Left ventricle myocardium inferior (tissue), 1 donor: ENCODE data around the gene PIGZ. TPM values are rescaled to one million over a fixed set of nuclear protein-coding genes. Genes with fewer than 3 reads are reported as not detected.

Experiments
- DNase-seq: peaks from one replicate; pipeline ENCODE4 v3.0.0-alpha.2; 2020
- H3K27ac ChIP-seq: fragments of 200-600 bp; replicated peaks from 2 replicates; pipeline ENCODE4 v1.8.0; 2021
- H3K27me3 ChIP-seq: fragments of 200-600 bp; 2 replicates; pipeline ENCODE4 v1.8.0; 2021; ENCODE audit warnings: low read depth
- H3K36me3 ChIP-seq: fragments of 200-600 bp; 2 replicates; pipeline ENCODE4 v1.8.0; 2021
- H3K4me1 ChIP-seq: fragments of 200-600 bp; 2 replicates; pipeline ENCODE4 v1.8.0; 2021
- H3K4me3 ChIP-seq: fragments of 200-600 bp; 2 replicates; pipeline ENCODE4 v1.8.0; 2021; ENCODE audit warnings: mild to moderate bottlenecking, moderate library complexity
- H3K9me3 ChIP-seq: fragments of 200-600 bp; replicated peaks from 2 replicates; pipeline ENCODE4 v1.8.0; 2021
- intact Hi-C: fragments of 100-400 bp; cut with micrococcal nuclease; formaldehyde crosslinking; loops from one replicate; pipeline ENCODE4 v1.11.0; 2022
- total RNA-seq: library from RNA; stranded (reverse); fragmentation: NEBNext Ultra II Directional; extraction: Animal tissue kit (Norgen Biotek cat#: 25700); gene quantifications from one replicate; pipeline ENCODE4 v1.2.1, GENCODE V29; 2021
- TF ChIP-seq, protein P1 (sequence below): fragments of 200-600 bp; IDR thresholded peaks from 2 replicates; pipeline ENCODE4 v1.8.0; 2021; ENCODE audit warnings: antibody characterized with exemption, mild to moderate bottlenecking, borderline replicate concordance
- donor health status: DM: no; HTN: yes; CAD: no; lungs with severe emphysema.

The PIGZ gene
- total RNA-seq, 1 donor from 2014 or later = 3.7 TPM

- no peak overlapping the region for H3K4me3 ChIP-seq
- no peaks in the 10 kb centered on the region for H3K9me3 ChIP-seq
- no peak for DNase-seq
- intact Hi-C loops = loop anchor here (10.0 kb wide), 1 partner anchor 132 kb away; no protein-coding TSS in a partner anchor
- no peaks in the 10 kb centered on the region for H3K36me3 ChIP-seq
- no peaks in the 10 kb centered on the region for H3K27me3 ChIP-seq
- H3K4me1 ChIP-seq = peaks cover 23% of the 10 kb centered on the region
- H3K27ac ChIP-seq = no peak overlapping the region
- TF ChIP-seq, protein P1, sequence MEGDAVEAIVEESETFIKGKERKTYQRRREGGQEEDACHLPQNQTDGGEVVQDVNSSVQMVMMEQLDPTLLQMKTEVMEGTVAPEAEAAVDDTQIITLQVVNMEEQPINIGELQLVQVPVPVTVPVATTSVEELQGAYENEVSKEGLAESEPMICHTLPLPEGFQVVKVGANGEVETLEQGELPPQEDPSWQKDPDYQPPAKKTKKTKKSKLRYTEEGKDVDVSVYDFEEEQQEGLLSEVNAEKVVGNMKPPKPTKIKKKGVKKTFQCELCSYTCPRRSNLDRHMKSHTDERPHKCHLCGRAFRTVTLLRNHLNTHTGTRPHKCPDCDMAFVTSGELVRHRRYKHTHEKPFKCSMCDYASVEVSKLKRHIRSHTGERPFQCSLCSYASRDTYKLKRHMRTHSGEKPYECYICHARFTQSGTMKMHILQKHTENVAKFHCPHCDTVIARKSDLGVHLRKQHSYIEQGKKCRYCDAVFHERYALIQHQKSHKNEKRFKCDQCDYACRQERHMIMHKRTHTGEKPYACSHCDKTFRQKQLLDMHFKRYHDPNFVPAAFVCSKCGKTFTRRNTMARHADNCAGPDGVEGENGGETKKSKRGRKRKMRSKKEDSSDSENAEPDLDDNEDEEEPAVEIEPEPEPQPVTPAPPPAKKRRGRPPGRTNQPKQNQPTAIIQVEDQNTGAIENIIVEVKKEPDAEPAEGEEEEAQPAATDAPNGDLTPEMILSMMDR = no peak
Measured at GRCh38 chr3:196966526-196967401, 1.9 kb downstream of the PIGZ start.

GRCh38 chr3:196965804-196966173 lies 2.8 kb downstream of the PIGZ start:
- no peak overlapping the region for H3K4me3 ChIP-seq
- TF ChIP-seq, protein P1 = no peak
- no peak for DNase-seq
- H3K27me3 ChIP-seq = no peaks in the 10 kb centered on the region
- no peaks in the 10 kb centered on the region for H3K9me3 ChIP-seq
- H3K4me1 ChIP-seq = peaks cover 23% of the 10 kb centered on the region
- no peak overlapping the region for H3K27ac ChIP-seq
- no peaks in the 10 kb centered on the region for H3K36me3 ChIP-seq
- intact Hi-C loops = loop anchor here (10.0 kb wide), 1 partner anchor 131 kb away; no protein-coding TSS in a partner anchor

- Histone ChIP-seq H3K27me3 (no peaks in the 10 kb centered on the region), H3K27ac (no peak overlapping the region), H3K4me1 (peaks cover 23% of the 10 kb centered on the region), H3K4me3 (no peak overlapping the region), H3K9me3 (no peaks in the 10 kb centered on the region), H3K36me3 (no peaks in the 10 kb centered on the region)
- TF ChIP-seq, protein P1 = no peak
- intact Hi-C loops = loop anchor here (10.0 kb wide), 1 partner anchor 130 kb away; no protein-coding TSS in a partner anchor
- DNase-seq = no peak
Measured at GRCh38 chr3:196965112-196965803, 3.4 kb downstream of the PIGZ start.

GRCh38 chr3:196963631-196963953 lies 5.0 kb downstream of the PIGZ start:
- TF ChIP-seq, protein P1 = no peak
- no peak overlapping the region for H3K27ac ChIP-seq
- H3K4me3 ChIP-seq = no peak overlapping the region
- intact Hi-C loops = loop anchor here (10.0 kb wide), 1 partner anchor 129 kb away; no protein-coding TSS in a partner anchor
- no peaks in the 10 kb centered on the region for H3K36me3 ChIP-seq
- no peaks in the 10 kb centered on the region for H3K27me3 ChIP-seq
- peaks cover 14% of the 10 kb centered on the region for H3K4me1 ChIP-seq
- DNase-seq = no peak
- H3K9me3 ChIP-seq = no peaks in the 10 kb centered on the region

DNA sequence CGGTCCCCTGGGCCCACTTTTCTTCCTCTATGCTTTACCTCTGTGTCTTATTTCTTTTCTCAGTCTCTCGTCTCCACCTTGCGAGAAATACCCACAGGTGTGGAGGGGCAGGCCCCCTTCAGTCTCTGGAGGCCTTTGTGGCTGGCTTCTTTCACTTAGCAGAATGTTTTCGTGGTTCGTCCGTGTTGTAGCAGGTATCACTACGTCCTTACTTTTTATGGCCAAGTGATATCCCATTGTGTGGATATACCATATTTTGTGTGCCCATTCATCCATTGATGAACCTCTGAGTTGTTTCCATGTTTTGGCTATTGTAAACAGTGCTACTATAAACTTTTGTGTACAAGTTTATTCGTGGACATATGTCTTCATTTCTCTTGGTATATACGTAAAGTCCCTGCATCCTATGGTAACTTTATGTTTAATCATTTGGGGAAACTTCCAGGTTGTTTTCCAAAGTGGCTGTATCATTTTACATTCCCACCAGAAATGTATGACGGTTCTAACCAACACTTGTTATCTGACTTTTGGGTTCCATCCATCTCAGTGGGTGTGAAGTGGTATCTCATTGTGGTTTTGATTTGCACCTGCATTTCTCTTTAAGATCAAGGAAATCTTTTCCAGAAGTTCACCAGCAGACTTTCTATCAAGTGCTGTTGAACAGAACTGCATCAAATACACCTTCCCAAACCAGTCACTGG lies 5.6 kb downstream of the PIGZ start:
- H3K27ac ChIP-seq = no peak overlapping the region
- DNase-seq = no peak
- no peaks in the 10 kb centered on the region for H3K36me3 ChIP-seq
- no peaks in the 10 kb centered on the region for H3K9me3 ChIP-seq
- intact Hi-C loops = loop anchor here (10.0 kb wide), 1 partner anchor 128 kb away; no protein-coding TSS in a partner anchor
- H3K27me3 ChIP-seq = no peaks in the 10 kb centered on the region
- peaks cover 9% of the 10 kb centered on the region for H3K4me1 ChIP-seq
- H3K4me3 ChIP-seq = no peak overlapping the region
- TF ChIP-seq, protein P1 = no peak
